K562 (cell line): ENCODE data around the gene HSPE1. TPM values are rescaled to one million over a fixed set of nuclear protein-coding genes. Genes with fewer than 3 reads are reported as not detected.

Experiments
- ATAC-seq: fragments of 200-7000 bp; cut with Tn5 transposase; 3 replicates; pipeline ENCODE4 v1.9.1; 2020; ENCODE audit warnings: moderate library complexity
- BruUV-seq: library from RNA; stranded (reverse); fragments of 400-500 nt; replicated peaks from 2 replicates; lab custom pipeline; 2021; lab: Mats Ljungman, UMichigan
- CTCF ChIA-PET: fragments of 300-600 bp; formaldehyde crosslinking; extraction: SDS; loops from one replicate; lab custom pipeline; 2021; ENCODE audit warnings: low intra/inter-chr PET ratio; lab: Yijun Ruan, JAX
- POLR2A ChIA-PET: fragments of 300-600, 350-650 bp; sonication (Branson Sonifier 250); formaldehyde crosslinking; extraction: SDS; loops from one replicate; lab custom pipeline; 2021; ENCODE audit warnings: antibody characterized with exemption, inconsistent platforms; lab: Yijun Ruan, JAX
- DNase-seq, 4 experiments: peaks; one replicate each; pipeline versions ENCODE4 v3.0.0 to v3.0.0-alpha.2; 2011 to 2018; ENCODE audit warnings: low spot score in 3 of 4, mixed read lengths in 3 of 4; ENCODE audit errors: extremely low read depth in 1 of 4
- FAIRE-seq: peaks from 2 replicates; lab custom pipeline; 2011; peaks lifted over from hg19 to GRCh38; lab: Jason Lieb, UNC
- H2AFZ ChIP-seq: 2 replicates; pipeline ENCODE4 v1.6.0; 2011; ENCODE audit warnings: low read depth, low read length, control low read depth, inconsistent platforms
- H3K27ac ChIP-seq: fragments of 200-600 bp; 3 replicates; pipeline ENCODE4 v1.8.0; 2011; ENCODE audit warnings: low read depth, mild to moderate bottlenecking, control low read depth, inconsistent platforms, low read length, moderate library complexity, mixed read lengths; ENCODE audit errors: extremely low read depth
- H3K27me3 ChIP-seq, 2 experiments: fragments of 300-600 bp in 1 of 2; 2 replicates in 1 of 2; 3 replicates in 1 of 2; pipeline versions ENCODE4 v1.6.0 to v1.8.0; 2011; ENCODE audit warnings: inconsistent platforms in 2 of 2, low read length in 2 of 2, mild to moderate bottlenecking in 1 of 2, mixed read lengths in 1 of 2, moderate library complexity in 1 of 2; ENCODE audit not compliant: control insufficient read depth in 2 of 2, insufficient read depth in 2 of 2
- H3K36me3 ChIP-seq: fragments of 300-600 bp; 3 replicates; pipeline ENCODE4 v1.8.0; 2011; ENCODE audit warnings: mild to moderate bottlenecking, low read length, inconsistent platforms; ENCODE audit not compliant: control insufficient read depth, insufficient read depth
- H3K4me1 ChIP-seq, 2 experiments: fragments of 200-600 bp in 1 of 2; replicated peaks in 1 of 2; 2 replicates in 1 of 2; 3 replicates in 1 of 2; pipeline versions ENCODE4 v1.5.1 to v1.8.0; 2011; ENCODE audit warnings: inconsistent platforms in 2 of 2, low read length in 2 of 2, mild to moderate bottlenecking in 1 of 2, mixed read lengths in 1 of 2, moderate library complexity in 1 of 2; ENCODE audit not compliant: control insufficient read depth in 2 of 2, insufficient read depth in 2 of 2
- H3K4me2 ChIP-seq: 2 replicates; pipeline ENCODE4 v1.6.1; 2011; ENCODE audit warnings: low read length, control low read depth, inconsistent platforms, mixed read lengths; ENCODE audit not compliant: insufficient read depth
- H3K4me3 ChIP-seq: fragments of 200-600 bp; sonication (generic), shearing (Covaris generic); 2 replicates; pipeline ENCODE4 v1.5.1; 2016; ENCODE audit warnings: control low read depth, inconsistent platforms
- H3K79me2 ChIP-seq: fragments of 200-600 bp; 3 replicates; pipeline ENCODE4 v1.8.0; 2011; ENCODE audit warnings: low read length, inconsistent platforms; ENCODE audit not compliant: control insufficient read depth, insufficient read depth
- H3K9ac ChIP-seq, 2 experiments: 2 replicates each; pipeline versions ENCODE4 v1.6.0 to v1.6.1; 2011; ENCODE audit warnings: low read depth in 2 of 2, low read length in 2 of 2, control low read depth in 1 of 2, inconsistent platforms in 1 of 2, mild to moderate bottlenecking in 1 of 2, mixed read lengths in 1 of 2; ENCODE audit not compliant: insufficient read depth in 1 of 2
- H3K9me1 ChIP-seq: one replicate; pipeline ENCODE4 v1.6.0; 2011; ENCODE audit warnings: inconsistent platforms, mild to moderate bottlenecking, low read length, moderate library complexity; ENCODE audit not compliant: control insufficient read depth, insufficient read depth
- H3K9me3 ChIP-seq: replicated peaks from 2 replicates; pipeline ENCODE4 v1.5.1; 2011; ENCODE audit warnings: low read depth, low read length, inconsistent platforms; ENCODE audit not compliant: control insufficient read depth, insufficient read depth
- H4K20me1 ChIP-seq: replicated peaks from 2 replicates; pipeline ENCODE4 v1.6.1; 2011; ENCODE audit warnings: low read length, inconsistent platforms, mixed read lengths; ENCODE audit not compliant: control insufficient read depth, insufficient read depth
- ATF1 ChIP-seq, 2 experiments: fragments of 450-650 bp in 1 of 2; IDR thresholded peaks; 2 replicates each; pipeline ENCODE4 v1.6.1; 2016; ENCODE audit warnings: missing compliant biosample characterization in 1 of 2, missing genetic modification characterization in 1 of 2
- ZNF436 ChIP-seq: fragments of 250-450, 450-650 bp; sonication (Bioruptor Pico); formaldehyde crosslinking; IDR thresholded peaks from 2 replicates; pipeline ENCODE4 v1.7.0; 2020; ENCODE audit warnings: mild to moderate bottlenecking
- WGBS: fragments of 100-300 bp; shearing (Covaris generic); methylation state at CpG from one replicate; pipeline ENCODE4 v1.1.6; 2016; ENCODE audit warnings: low coverage, mixed read lengths; ENCODE audit not compliant: insufficient coverage; ENCODE audit errors: missing lambda C conversion rate; 5-methylcytosine and 5-hydroxymethylcytosine counted together
- in situ Hi-C: fragments of 300-500 bp; cut with MboI; formaldehyde crosslinking; loops from 4 replicates; pipeline ENCODE4 v1.15.0; 2018; ENCODE audit warnings: inconsistent platforms, mixed read lengths
- intact Hi-C: fragments of 100-400 bp; cut with micrococcal nuclease; formaldehyde crosslinking; loops from 2 replicates; pipeline ENCODE4 v1.14.2; 2022
- polyA plus RNA-seq, 8 experiments: library from polyadenylated mRNA; depleted of rRNA in 4 of 8; stranded (reverse) in 5 of 8; unstranded in 3 of 8; fragments of >200 nt; fragmentation: Nextera tagmentation in 2 of 8; fragmentation: Illumina TruSeq in 1 of 8; extraction: Ambion mirVana in 2 of 8; extraction: Trizol in 1 of 8; gene quantifications; 2 replicates each; pipeline versions ENCODE4 v1.2.1 to v1.2.3, GENCODE V29; 2011 to 2014; ENCODE audit warnings: inconsistent platforms in 1 of 8, missing spikeins in 1 of 8
- total RNA-seq, 7 experiments: library from RNA; depleted of rRNA in 6 of 7; stranded (reverse); fragments of >200 nt in 6 of 7; fragmentation: Illumina TruSeq in 2 of 7; extraction: Trizol in 2 of 7; gene quantifications; 2 replicates each; pipeline versions ENCODE4 v1.2.1 to v1.2.3, GENCODE V29; 2011 to 2021; ENCODE audit warnings: low replicate concordance in 1 of 7
- TF ChIP-seq, protein P1 (sequence below): fragments of 450-650 bp; IDR thresholded peaks from 2 replicates; pipeline ENCODE4 v1.6.1; 2016

The HSPE1 gene
- total and polyA plus RNA-seq, 9 of the 15 experiments (the other 6 are each of a cell fraction or from before 2014, with no cell fraction given) = 223 to 1,007 (median 612) TPM

DNA sequence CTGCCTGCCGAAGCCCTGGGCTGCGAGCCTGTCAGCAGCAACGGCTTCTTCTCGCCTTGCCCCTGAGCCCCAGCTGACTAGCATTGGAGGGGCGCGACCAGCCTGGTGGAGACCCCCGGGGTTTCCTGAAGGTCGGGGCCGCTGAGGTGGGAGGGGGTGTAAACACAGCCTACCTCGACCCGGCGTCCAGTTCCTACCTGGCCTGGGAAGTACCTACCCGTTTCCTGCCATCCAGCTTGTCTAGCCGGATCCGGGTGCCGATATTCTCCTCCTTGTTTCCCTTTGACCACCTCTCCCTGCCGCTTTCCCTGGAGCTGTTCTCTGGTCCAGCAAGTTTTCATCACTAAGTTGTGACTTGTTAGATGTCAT is 16.2 kb downstream of the HSPE1 start (continued):
- TF ChIP-seq ZNF436 (CRISPR knock-in tag) = no peak

DNA sequence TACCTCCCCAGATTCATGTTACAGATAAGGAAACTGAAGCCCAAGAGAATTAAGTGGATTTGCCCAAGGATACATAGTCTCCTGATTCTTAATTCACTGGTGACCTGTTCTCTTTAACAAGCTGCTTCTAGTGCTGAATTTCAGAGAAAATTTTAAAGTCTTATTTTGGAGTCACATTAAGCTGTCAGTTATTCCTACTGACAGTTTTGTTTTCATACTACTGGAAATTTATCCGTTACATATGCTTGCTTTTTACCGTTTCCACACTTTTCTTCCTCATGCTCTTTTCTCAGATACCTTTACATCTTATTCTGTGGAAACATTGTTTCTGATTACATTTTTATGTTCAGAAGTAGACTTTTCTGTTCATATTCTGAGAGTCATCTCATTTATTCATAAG is 17.0 kb downstream of the HSPE1 start:
- FAIRE-seq (no peak), DNase-seq (no peak), ATAC-seq (no peak)
- TF ChIP-seq, protein P1, sequence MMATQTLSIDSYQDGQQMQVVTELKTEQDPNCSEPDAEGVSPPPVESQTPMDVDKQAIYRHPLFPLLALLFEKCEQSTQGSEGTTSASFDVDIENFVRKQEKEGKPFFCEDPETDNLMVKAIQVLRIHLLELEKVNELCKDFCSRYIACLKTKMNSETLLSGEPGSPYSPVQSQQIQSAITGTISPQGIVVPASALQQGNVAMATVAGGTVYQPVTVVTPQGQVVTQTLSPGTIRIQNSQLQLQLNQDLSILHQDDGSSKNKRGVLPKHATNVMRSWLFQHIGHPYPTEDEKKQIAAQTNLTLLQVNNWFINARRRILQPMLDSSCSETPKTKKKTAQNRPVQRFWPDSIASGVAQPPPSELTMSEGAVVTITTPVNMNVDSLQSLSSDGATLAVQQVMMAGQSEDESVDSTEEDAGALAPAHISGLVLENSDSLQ = peak; percentile 55; the same call in 1 of the 2 replicates
- no peak for TF ChIP-seq ATF1 (CRISPR knock-in tag; IDR thresholded peaks at IDR 0.05)
- no peak for TF ChIP-seq ATF1 (tag; IDR thresholded peaks at IDR 0.05)
- H4K20me1 ChIP-seq = no peaks in the 10 kb centered on the region
- no TSS peak for BruUV-seq
- ChIA-PET CTCF (no interaction called here), POLR2A (interaction anchor here (1.4 to 3.5 kb wide), 2 partner anchors 8 to 17 kb away, joined by 5 to 34 read pairs; partner anchors contain the start of genes HSPD1 and HSPE1)
- peaks cover 14 to 24% of the 10 kb centered on the region in 2 experiments; a peak in 4 of 5 replicates for H3K4me1 ChIP-seq
- peak overlapping the region in 1 of 2 experiments; percentile 83; a peak in 2 of 4 replicates for H3K9ac ChIP-seq
- 0% methylated on average over 2 of the region's 2 CpGs for WGBS
- no peak overlapping the region for H3K27ac ChIP-seq
- no peaks in the 10 kb centered on the region; the same call in 1 of the 2 replicates for H3K9me3 ChIP-seq
- peaks cover 4% of the 10 kb centered on the region; the same call in 1 of the 3 replicates for H3K36me3 ChIP-seq
- in situ Hi-C loops = no loop called here
- intact Hi-C loops = no loop called here
- peak overlapping the region; percentile 91 for H3K4me2 ChIP-seq
- H2AFZ ChIP-seq = no peak overlapping the region
- H3K27me3 ChIP-seq = no peaks in the 10 kb centered on the region
- H3K9me1 ChIP-seq = no peaks in the 10 kb centered on the region
- H3K4me3 ChIP-seq = peak overlapping the region; percentile 92
- peaks cover 59% of the 10 kb centered on the region for H3K79me2 ChIP-seq
